ENCODE results near the gene RRAGC.

Gene RRAGC

DNA sequence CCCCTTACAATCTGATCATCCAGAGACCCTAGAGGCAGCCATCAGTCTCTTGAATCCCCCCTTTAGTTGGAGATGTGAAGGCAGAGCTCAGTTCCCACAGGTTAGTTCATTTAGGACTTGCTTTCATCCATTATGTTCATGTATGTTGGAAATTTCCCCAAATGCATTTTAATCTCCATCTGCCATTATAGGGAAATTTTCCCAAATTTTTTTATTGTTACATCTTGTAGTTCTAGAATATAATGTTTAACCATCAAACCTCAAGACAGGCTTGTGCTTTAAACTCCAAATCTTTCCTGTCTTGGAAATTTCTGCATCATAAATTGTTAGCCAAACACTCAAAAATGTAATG, 68.4 kb downstream of the RRAGC start:
- H3K4me1 ChIP-seq (ENCODE audit: insufficient read depth, low read length), result no peaks in the 10 kb centered on the region
- ATAC-seq (ENCODE audit: insufficient read depth, low read depth) (no peak), DNase-seq (no peak)
- H3K9me3 ChIP-seq (ENCODE audit: insufficient read depth, low read length, severe bottlenecking), result no peaks in the 10 kb centered on the region
- no peaks in the 10 kb centered on the region for H4K20me1 ChIP-seq (ENCODE audit: insufficient read depth, low read length)
- peaks cover 8% of the 10 kb centered on the region for H3K27me3 ChIP-seq (ENCODE audit: insufficient read depth, low read length, poor library complexity)
- H3K27ac ChIP-seq (ENCODE audit: low read length), result no peak overlapping the region
- no peak overlapping the region for H3K4me2 ChIP-seq (ENCODE audit: insufficient read depth, low read length)
- no peak overlapping the region for H3K9ac ChIP-seq (ENCODE audit: low read depth, low read length)
- H3K36me3 ChIP-seq (ENCODE audit: insufficient read depth, low read length), result no peaks in the 10 kb centered on the region
- no peaks in the 10 kb centered on the region for H3K79me2 ChIP-seq (ENCODE audit: insufficient read depth, low read length)
- H2AFZ ChIP-seq (ENCODE audit: low read depth, low read length), result no peak overlapping the region
- no peak overlapping the region for H3K4me3 ChIP-seq (ENCODE audit: low read depth in 1 of 2, low read length in 2 of 2)
- TF ChIP-seq, protein P1, sequence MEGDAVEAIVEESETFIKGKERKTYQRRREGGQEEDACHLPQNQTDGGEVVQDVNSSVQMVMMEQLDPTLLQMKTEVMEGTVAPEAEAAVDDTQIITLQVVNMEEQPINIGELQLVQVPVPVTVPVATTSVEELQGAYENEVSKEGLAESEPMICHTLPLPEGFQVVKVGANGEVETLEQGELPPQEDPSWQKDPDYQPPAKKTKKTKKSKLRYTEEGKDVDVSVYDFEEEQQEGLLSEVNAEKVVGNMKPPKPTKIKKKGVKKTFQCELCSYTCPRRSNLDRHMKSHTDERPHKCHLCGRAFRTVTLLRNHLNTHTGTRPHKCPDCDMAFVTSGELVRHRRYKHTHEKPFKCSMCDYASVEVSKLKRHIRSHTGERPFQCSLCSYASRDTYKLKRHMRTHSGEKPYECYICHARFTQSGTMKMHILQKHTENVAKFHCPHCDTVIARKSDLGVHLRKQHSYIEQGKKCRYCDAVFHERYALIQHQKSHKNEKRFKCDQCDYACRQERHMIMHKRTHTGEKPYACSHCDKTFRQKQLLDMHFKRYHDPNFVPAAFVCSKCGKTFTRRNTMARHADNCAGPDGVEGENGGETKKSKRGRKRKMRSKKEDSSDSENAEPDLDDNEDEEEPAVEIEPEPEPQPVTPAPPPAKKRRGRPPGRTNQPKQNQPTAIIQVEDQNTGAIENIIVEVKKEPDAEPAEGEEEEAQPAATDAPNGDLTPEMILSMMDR (IDR thresholded peaks at IDR 0.05; ENCODE audit: borderline replicate concordance, extremely low read depth, low read length, poor library complexity, severe bottlenecking), result no peak
- no peak for TF ChIP-seq EZH2 (IDR thresholded peaks at IDR 0.05; ENCODE audit: borderline replicate concordance, low read depth, low read length, severe bottlenecking)

DNA sequence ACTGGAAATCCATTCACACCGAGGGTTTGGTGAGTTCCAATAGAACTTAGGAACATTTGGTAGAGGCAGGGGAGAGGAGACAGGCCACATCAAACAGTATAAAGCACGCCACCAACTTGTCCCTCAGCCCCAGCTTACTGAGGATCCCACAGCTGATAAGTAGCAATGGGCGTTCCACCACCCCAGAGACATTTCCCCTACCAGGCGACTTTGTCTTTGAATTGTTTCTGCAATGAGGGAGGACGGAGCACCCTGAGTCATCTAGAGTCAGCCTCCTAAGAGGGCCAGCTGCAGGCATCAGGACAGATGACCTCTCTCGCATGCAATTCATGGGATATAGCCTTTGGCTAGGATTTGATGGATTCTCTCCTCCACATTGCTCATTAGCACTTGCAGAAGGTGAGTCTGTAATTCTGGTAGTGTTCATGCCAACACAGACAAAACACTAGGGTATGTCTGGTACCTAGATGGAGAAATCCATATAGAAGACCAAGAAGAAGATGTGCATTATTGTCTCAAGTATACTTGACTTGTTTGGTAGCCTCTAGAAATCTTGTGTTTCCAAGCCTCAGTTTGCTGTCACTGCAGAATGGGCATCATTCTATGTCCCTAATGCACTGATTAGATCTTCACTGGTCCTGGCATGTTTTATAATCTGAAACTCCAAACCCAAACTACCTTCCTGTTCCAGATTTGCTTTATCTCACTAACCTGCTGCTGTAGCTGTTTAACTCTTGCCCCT, 69.0 kb downstream of the RRAGC start:
- H3K27ac ChIP-seq (ENCODE audit: low read length), result no peak overlapping the region
- H3K79me2 ChIP-seq (ENCODE audit: insufficient read depth, low read length), result no peaks in the 10 kb centered on the region
- H4K20me1 ChIP-seq (ENCODE audit: insufficient read depth, low read length), result no peaks in the 10 kb centered on the region
- H3K36me3 ChIP-seq (ENCODE audit: insufficient read depth, low read length), result no peaks in the 10 kb centered on the region
- ATAC-seq (ENCODE audit: insufficient read depth, low read depth), result no peak
- no peak overlapping the region for H3K4me3 ChIP-seq (ENCODE audit: low read depth in 1 of 2, low read length in 2 of 2)
- H3K27me3 ChIP-seq (ENCODE audit: insufficient read depth, low read length, poor library complexity), result peaks cover 11% of the 10 kb centered on the region
- no peak overlapping the region for H3K4me2 ChIP-seq (ENCODE audit: insufficient read depth, low read length)
- H3K9ac ChIP-seq (ENCODE audit: low read depth, low read length), result no peak overlapping the region
- TF ChIP-seq EZH2 (IDR thresholded peaks at IDR 0.05; ENCODE audit: borderline replicate concordance, low read depth, low read length, severe bottlenecking), result no peak
- TF ChIP-seq, protein P1 (IDR thresholded peaks at IDR 0.05; ENCODE audit: borderline replicate concordance, extremely low read depth, low read length, poor library complexity, severe bottlenecking), result no peak
- no peaks in the 10 kb centered on the region for H3K4me1 ChIP-seq (ENCODE audit: insufficient read depth, low read length)
- H3K9me3 ChIP-seq (ENCODE audit: insufficient read depth, low read length, severe bottlenecking), result no peaks in the 10 kb centered on the region
- no peak for DNase-seq
- H2AFZ ChIP-seq (ENCODE audit: low read depth, low read length), result no peak overlapping the region

DNA sequence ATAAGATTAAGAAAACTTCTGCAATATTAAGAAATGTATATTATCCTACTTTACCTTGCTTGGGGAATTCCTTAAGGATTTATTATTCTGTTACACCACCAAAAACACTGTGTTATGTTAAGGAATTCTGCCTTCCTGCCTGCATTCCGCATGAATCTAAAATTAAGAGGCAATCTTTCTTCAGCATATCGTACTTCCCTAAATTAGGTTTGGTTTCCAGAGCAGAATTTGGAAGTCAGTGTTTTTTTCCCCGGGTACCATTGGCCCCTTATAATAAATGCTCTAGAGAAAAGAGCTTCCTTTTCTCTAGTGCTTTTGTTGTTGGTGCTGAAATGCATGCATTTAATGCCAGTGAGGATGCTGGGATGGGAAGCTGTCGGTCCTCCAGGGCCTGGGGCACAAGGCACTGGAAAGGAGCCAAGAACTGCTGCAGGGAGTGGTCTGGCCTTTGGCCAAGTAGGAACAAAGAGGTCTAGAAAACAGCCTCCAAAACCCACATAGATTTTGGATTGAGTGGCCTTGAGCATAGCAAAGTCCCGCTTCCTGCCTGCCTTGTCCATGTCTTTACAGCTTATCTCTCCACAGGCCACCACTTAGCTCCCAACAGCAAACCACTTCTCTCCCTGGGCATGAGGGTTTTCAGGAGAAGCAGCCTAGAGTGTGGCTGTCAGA, 69.9 kb downstream of the RRAGC start:
- Histone ChIP-seq H3K79me2 (ENCODE audit: insufficient read depth, low read length) (no peaks in the 10 kb centered on the region), H3K4me1 (ENCODE audit: insufficient read depth, low read length) (no peaks in the 10 kb centered on the region), H3K9ac (ENCODE audit: low read depth, low read length) (no peak overlapping the region), H3K4me3 (ENCODE audit: low read depth in 1 of 2, low read length in 2 of 2) (no peak overlapping the region), H3K36me3 (ENCODE audit: insufficient read depth, low read length) (no peaks in the 10 kb centered on the region), H3K27ac (ENCODE audit: low read length) (no peak overlapping the region), H4K20me1 (ENCODE audit: insufficient read depth, low read length) (no peaks in the 10 kb centered on the region), H2AFZ (ENCODE audit: low read depth, low read length) (no peak overlapping the region), H3K27me3 (ENCODE audit: insufficient read depth, low read length, poor library complexity) (peaks cover 13% of the 10 kb centered on the region), H3K4me2 (ENCODE audit: insufficient read depth, low read length) (no peak overlapping the region), H3K9me3 (ENCODE audit: insufficient read depth, low read length, severe bottlenecking) (no peaks in the 10 kb centered on the region)
- TF ChIP-seq EZH2 (IDR thresholded peaks at IDR 0.05; ENCODE audit: borderline replicate concordance, low read depth, low read length, severe bottlenecking), result no peak
- TF ChIP-seq, protein P1 (IDR thresholded peaks at IDR 0.05; ENCODE audit: borderline replicate concordance, extremely low read depth, low read length, poor library complexity, severe bottlenecking), result no peak
- DNase-seq (no peak), ATAC-seq (ENCODE audit: insufficient read depth, low read depth) (no peak)

Data from DND-41 (cell line).